ENCODE measurements around the gene CBX5. TPM values are rescaled to one million over a fixed set of nuclear protein-coding genes. Genes with fewer than 3 reads are reported as not detected.

The CBX5 gene
- total and polyA plus RNA-seq, 9 of the 15 experiments (the other 6 are each of a cell fraction or from before 2014, with no cell fraction given), result 32.6 to 102 (median 59.2) TPM

DNA sequence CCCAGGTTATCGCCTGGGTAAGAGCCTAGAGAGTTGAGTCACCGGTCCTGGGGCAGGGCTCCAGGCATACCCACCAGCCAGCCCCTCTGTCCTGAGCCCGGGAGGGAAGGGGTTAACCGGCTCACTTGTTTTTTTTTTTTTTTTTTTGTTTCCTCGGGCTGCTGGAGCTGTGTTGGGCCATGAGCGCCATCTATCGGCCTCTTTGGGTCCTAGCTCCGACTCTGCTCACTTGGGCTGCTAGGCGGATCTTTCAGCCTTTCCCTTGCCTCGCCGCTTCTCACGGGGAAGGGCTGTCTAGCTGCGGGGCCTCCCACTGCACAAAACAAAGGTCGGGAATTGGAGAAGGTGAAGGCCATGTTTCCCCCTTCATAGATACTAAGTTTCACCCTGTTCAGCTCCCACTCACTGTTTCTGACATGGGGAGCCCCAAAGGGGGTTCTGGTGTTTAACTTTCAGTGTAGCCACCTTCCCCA is 88.3 kb downstream of the CBX5 start (continued):
- TF ChIP-seq, protein P1, sequence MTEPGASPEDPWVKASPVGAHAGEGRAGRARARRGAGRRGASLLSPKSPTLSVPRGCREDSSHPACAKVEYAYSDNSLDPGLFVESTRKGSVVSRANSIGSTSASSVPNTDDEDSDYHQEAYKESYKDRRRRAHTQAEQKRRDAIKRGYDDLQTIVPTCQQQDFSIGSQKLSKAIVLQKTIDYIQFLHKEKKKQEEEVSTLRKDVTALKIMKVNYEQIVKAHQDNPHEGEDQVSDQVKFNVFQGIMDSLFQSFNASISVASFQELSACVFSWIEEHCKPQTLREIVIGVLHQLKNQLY (CRISPR knock-in tag; conservative IDR thresholded peaks at IDR 0.05), result no peak
- TF ChIP-seq GATAD2A (IDR thresholded peaks at IDR 0.05) (no peak), RB1 (IDR thresholded peaks at IDR 0.05; ENCODE audit: low read depth) (peak; percentile 38; the same call in 1 of the 2 replicates), FOXK2 (conservative IDR thresholded peaks at IDR 0.05 in 1 of 2, IDR thresholded peaks at IDR 0.05 in 1 of 2; ENCODE audit: low read depth in 2 of 2) (peak; percentile 56 to 75), POLR2H (tag; IDR thresholded peaks at IDR 0.05; ENCODE audit: low read depth) (no peak), IFI16 (CRISPR knock-in tag; IDR thresholded peaks at IDR 0.05) (no peak), ZNF175 (CRISPR knock-in tag; IDR thresholded peaks at IDR 0.05; ENCODE audit: low read depth) (no peak), ARNT (IDR thresholded peaks at IDR 0.05) (peak in 1 of 2 experiments; percentile 50; a peak in 1 of 4 replicates), TBL1XR1 (IDR thresholded peaks at IDR 0.05; ENCODE audit: low read length in 2 of 2) (peak in 1 of 2 experiments; percentile 57; a peak in 1 of 4 replicates), GABPA (tag; conservative IDR thresholded peaks at IDR 0.05; ENCODE audit: low read depth) (0 out of 2 replicates have a peak, but pooled peaks have one; percentile 17), MYC (IDR thresholded peaks at IDR 0.05; ENCODE audit: low read depth, low read length) (peak; percentile 37; the same call in 1 of the 2 replicates), MYC (CRISPR knock-in tag; IDR thresholded peaks at IDR 0.05; ENCODE audit: borderline replicate concordance, low read depth) (no peak), CREM (IDR thresholded peaks at IDR 0.05; ENCODE audit: low read depth) (0 out of 2 replicates have a peak, but pooled peaks have one; percentile 20), ATF7 (IDR thresholded peaks at IDR 0.05) (0 out of 2 replicates have a peak, but pooled peaks have one; percentile 32)
- TF ChIP-seq, protein P2, sequence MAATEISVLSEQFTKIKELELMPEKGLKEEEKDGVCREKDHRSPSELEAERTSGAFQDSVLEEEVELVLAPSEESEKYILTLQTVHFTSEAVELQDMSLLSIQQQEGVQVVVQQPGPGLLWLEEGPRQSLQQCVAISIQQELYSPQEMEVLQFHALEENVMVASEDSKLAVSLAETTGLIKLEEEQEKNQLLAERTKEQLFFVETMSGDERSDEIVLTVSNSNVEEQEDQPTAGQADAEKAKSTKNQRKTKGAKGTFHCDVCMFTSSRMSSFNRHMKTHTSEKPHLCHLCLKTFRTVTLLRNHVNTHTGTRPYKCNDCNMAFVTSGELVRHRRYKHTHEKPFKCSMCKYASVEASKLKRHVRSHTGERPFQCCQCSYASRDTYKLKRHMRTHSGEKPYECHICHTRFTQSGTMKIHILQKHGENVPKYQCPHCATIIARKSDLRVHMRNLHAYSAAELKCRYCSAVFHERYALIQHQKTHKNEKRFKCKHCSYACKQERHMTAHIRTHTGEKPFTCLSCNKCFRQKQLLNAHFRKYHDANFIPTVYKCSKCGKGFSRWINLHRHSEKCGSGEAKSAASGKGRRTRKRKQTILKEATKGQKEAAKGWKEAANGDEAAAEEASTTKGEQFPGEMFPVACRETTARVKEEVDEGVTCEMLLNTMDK (IDR thresholded peaks at IDR 0.05; ENCODE audit: borderline replicate concordance, insufficient read depth, low read depth, low read length, poor library complexity, severe bottlenecking), result peak; percentile 10
- TF ChIP-seq, protein P3, sequence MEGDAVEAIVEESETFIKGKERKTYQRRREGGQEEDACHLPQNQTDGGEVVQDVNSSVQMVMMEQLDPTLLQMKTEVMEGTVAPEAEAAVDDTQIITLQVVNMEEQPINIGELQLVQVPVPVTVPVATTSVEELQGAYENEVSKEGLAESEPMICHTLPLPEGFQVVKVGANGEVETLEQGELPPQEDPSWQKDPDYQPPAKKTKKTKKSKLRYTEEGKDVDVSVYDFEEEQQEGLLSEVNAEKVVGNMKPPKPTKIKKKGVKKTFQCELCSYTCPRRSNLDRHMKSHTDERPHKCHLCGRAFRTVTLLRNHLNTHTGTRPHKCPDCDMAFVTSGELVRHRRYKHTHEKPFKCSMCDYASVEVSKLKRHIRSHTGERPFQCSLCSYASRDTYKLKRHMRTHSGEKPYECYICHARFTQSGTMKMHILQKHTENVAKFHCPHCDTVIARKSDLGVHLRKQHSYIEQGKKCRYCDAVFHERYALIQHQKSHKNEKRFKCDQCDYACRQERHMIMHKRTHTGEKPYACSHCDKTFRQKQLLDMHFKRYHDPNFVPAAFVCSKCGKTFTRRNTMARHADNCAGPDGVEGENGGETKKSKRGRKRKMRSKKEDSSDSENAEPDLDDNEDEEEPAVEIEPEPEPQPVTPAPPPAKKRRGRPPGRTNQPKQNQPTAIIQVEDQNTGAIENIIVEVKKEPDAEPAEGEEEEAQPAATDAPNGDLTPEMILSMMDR (IDR thresholded peaks at IDR 0.05 in 2 of 3, conservative IDR thresholded peaks at IDR 0.05 in 1 of 3; ENCODE audit: insufficient read depth in 2 of 3, low read depth in 1 of 3, low read length in 3 of 3), result peak; percentile 92 to 97 (median 93)
- TF ChIP-seq, protein P4, sequence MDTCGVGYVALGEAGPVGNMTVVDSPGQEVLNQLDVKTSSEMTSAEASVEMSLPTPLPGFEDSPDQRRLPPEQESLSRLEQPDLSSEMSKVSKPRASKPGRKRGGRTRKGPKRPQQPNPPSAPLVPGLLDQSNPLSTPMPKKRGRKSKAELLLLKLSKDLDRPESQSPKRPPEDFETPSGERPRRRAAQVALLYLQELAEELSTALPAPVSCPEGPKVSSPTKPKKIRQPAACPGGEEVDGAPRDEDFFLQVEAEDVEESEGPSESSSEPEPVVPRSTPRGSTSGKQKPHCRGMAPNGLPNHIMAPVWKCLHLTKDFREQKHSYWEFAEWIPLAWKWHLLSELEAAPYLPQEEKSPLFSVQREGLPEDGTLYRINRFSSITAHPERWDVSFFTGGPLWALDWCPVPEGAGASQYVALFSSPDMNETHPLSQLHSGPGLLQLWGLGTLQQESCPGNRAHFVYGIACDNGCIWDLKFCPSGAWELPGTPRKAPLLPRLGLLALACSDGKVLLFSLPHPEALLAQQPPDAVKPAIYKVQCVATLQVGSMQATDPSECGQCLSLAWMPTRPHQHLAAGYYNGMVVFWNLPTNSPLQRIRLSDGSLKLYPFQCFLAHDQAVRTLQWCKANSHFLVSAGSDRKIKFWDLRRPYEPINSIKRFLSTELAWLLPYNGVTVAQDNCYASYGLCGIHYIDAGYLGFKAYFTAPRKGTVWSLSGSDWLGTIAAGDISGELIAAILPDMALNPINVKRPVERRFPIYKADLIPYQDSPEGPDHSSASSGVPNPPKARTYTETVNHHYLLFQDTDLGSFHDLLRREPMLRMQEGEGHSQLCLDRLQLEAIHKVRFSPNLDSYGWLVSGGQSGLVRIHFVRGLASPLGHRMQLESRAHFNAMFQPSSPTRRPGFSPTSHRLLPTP (IDR thresholded peaks at IDR 0.05; ENCODE audit: borderline replicate concordance, extremely low read depth, insufficient read length), result no peak
- TF ChIP-seq, protein P5, sequence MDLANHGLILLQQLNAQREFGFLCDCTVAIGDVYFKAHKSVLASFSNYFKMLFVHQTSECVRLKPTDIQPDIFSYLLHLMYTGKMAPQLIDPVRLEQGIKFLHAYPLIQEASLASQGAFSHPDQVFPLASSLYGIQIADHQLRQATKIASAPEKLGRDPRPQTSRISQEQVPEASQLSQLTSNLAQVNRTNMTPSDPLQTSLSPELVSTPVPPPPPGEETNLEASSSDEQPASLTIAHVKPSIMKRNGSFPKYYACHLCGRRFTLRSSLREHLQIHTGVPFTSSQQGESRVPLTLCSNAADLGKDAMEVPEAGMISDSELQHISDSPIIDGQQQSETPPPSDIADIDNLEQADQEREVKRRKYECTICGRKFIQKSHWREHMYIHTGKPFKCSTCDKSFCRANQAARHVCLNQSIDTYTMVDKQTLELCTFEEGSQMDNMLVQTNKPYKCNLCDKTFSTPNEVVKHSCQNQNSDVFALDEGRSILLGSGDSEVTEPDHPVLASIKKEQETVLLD (IDR thresholded peaks at IDR 0.05), result peak; percentile 64; the same call in 1 of the 2 replicates
